ENCODE measurements around the gene ARNT2.

DNA sequence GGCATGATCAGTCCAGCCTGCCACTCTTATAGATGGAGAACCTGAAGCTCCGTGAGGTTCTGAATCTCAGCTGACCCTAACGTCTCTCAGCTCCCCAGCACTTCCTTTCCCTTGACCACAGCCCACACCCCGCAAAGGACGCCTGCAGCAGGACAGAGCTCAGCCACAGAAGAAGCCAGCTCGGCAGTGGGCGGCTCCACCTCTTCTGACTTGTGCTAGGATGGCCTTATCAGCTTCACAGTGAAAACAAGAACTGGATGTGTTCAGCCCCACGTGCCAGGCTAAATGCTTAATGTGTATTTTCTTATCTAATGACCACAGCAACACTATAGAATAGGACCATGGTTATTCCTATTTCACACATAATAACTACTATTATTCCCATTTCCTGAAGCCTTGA lies 127.6 kb downstream of the ARNT2 start:
- no peak for TF ChIP-seq POLR2AphosphoS5 (IDR thresholded peaks at IDR 0.05; ENCODE audit: low read depth, low read length)
- TF ChIP-seq POLR2A (IDR thresholded peaks at IDR 0.05; ENCODE audit: low read depth, low read length): no peak
